ENCODE measurements around the gene EFNB1.

The EFNB1 gene

GRCh38 chrX:68827848-68828624 lies 785 bp upstream of the EFNB1 start:
- no peak for DNase-seq

GRCh38 chrX:68829582-68830418 lies 979 bp downstream of the EFNB1 start:
- DNase-seq: no peak

GRCh38 chrX:68830419-68831404 lies 1.9 kb downstream of the EFNB1 start:
- no peak for DNase-seq

GRCh38 chrX:68831405-68832100 lies 2.7 kb downstream of the EFNB1 start:
- DNase-seq: no peak

- DNase-seq: no peak
Measured at GRCh38 chrX:68832101-68832416, 3.2 kb downstream of the EFNB1 start.

- no peak for DNase-seq
Measured at GRCh38 chrX:68832516-68833447, 4.0 kb downstream of the EFNB1 start.

- no peak for DNase-seq
Measured at GRCh38 chrX:68833448-68833805, 4.6 kb downstream of the EFNB1 start.

- no peak for DNase-seq
Measured at GRCh38 chrX:68833855-68834331, 5.1 kb downstream of the EFNB1 start.

GRCh38 chrX:68834371-68835103 lies 5.7 kb downstream of the EFNB1 start:
- no peak for DNase-seq

- DNase-seq: no peak
Measured at GRCh38 chrX:68835104-68835442, 6.3 kb downstream of the EFNB1 start.

- DNase-seq: no peak
Measured at GRCh38 chrX:68835468-68835867, 6.6 kb downstream of the EFNB1 start.

GRCh38 chrX:68837119-68837518 lies 8.3 kb downstream of the EFNB1 start:
- no peak for DNase-seq

- no peak for DNase-seq
Measured at GRCh38 chrX:68838571-68838910, 9.7 kb downstream of the EFNB1 start.

- no peak for DNase-seq
Measured at GRCh38 chrX:68839771-68840170, 10.9 kb downstream of the EFNB1 start.

GRCh38 chrX:68840256-68840655 lies 11.4 kb downstream of the EFNB1 start:
- no peak for DNase-seq

GRCh38 chrX:68841251-68842049 lies 12.6 kb downstream of the EFNB1 start:
- no peak for DNase-seq

- no peak for DNase-seq
Measured at GRCh38 chrX:68842351-68842750, 13.5 kb downstream of the EFNB1 start.

- no peak for DNase-seq
Measured at GRCh38 chrX:68842781-68843581, 14.2 kb downstream of the EFNB1 start.

- DNase-seq: no peak
Measured at GRCh38 chrX:68843992-68844391, 15.2 kb downstream of the EFNB1 start.

Data from NCI-H2081 treated with DMSO at 0.1 percent for 48 hours (cell line).